ENCODE results near the gene RHOBTB3. TPM values are rescaled to one million over a fixed set of nuclear protein-coding genes. Genes with fewer than 3 reads are reported as not detected.

RHOBTB3 gene
- total RNA-seq, 2 experiments from 2014 or later = 0.06 to 0.61 TPM

GRCh38 chr5:95777441-95777840 lies 46.3 kb downstream of the RHOBTB3 start:
- ATAC-seq (ENCODE audit: low read depth) = no peak

DNA sequence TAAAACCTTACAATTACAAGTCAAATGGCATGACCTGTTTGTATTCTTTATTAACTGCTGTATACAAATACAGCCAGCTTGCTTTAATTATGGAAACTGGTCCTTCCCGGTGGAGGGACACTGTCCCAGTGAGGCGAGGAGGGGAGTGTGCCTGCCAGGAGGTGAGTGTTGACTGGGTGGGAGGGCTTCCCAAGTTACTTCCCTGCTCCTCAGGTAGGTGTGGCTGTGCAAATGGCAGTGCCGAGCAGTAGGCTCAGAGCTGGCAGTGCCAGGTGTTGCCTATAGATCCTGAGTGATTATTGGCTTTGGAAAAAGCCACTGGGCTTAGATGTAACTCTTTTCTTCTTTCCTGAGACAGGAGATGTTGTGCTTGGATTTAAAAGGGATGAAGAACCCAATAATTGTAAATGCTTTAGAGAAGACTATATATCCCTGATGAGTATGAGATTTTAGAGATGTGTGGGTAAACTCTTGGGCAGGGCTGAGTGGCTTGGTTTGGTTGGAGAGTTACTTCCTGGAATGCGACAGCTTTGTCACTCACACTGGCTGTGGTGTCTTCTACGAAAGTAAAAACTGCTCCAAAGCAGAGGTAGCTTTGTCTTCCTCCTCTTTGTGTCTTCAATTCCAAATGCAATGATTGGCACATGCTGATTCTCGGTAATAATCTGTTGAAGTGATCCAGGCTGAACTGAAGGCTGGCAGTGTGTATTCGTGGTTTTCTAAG lies 47.7 kb downstream of the RHOBTB3 start:
- Mint-ChIP-seq H3K4me3 (peak overlapping the region; percentile 29), H3K9me3 (no peaks in the 10 kb centered on the region), H3K27me3 (no peaks in the 10 kb centered on the region), H3K36me3 (no peaks in the 10 kb centered on the region), H3K4me1 (peaks cover 21% of the 10 kb centered on the region), H3K27ac (peak overlapping the region; percentile 59)
- DNase-seq = no peak
- ATAC-seq (ENCODE audit: low read depth) = peak; percentile 48
- POLR2A ChIA-PET = interaction anchor here (0.9 to 1.5 kb wide), 4 partner anchors 11 to 68 kb away, joined by 3 to 10 read pairs (median 4); partner anchors contain the start of gene RHOBTB3

More at GRCh38 chr5:95777441-95777840, 46.3 kb downstream of the RHOBTB3 start:
- no peaks in the 10 kb centered on the region for H3K9me3 Mint-ChIP-seq
- no peaks in the 10 kb centered on the region for H3K36me3 Mint-ChIP-seq
- POLR2A ChIA-PET = no interaction called here
- H3K27ac Mint-ChIP-seq = no peak overlapping the region
- no peak overlapping the region for H3K4me3 Mint-ChIP-seq
- H3K27me3 Mint-ChIP-seq = peaks cover 4% of the 10 kb centered on the region
- no peak for DNase-seq
- peaks cover 26% of the 10 kb centered on the region for H3K4me1 Mint-ChIP-seq

- H3K4me3 Mint-ChIP-seq = peak overlapping the region; percentile 29
- H3K27me3 Mint-ChIP-seq = no peaks in the 10 kb centered on the region
- ATAC-seq (ENCODE audit: low read depth) (no peak), DNase-seq (no peak)
- H3K4me1 Mint-ChIP-seq = peaks cover 21% of the 10 kb centered on the region
- POLR2A ChIA-PET = interaction anchor here (0.9 to 1.5 kb wide), 4 partner anchors 11 to 67 kb away, joined by 3 to 10 read pairs (median 4); partner anchors contain the start of gene RHOBTB3
- no peaks in the 10 kb centered on the region for H3K9me3 Mint-ChIP-seq
- H3K36me3 Mint-ChIP-seq = no peaks in the 10 kb centered on the region
- H3K27ac Mint-ChIP-seq = peak overlapping the region; percentile 59
Measured at GRCh38 chr5:95779611-95780010, 48.5 kb downstream of the RHOBTB3 start.

DNA sequence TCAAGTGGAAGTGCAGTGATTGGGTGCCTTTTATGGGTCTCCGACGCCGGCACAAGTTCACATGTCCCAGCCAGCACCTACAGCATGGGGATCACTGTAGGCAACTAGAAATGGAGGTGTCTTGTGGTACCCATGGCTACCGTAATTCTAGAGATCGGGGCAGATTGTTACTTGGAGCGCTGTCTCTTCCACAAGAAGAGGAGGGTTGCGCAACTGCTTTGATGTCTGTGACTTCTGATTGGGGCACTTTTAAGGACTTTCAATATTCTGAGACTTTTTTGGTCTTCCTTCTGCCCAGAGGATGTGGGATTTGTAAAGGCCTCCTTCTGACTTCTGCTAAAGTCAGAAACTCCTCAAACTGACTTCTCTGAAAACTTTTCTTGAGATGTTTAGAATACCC lies 49.5 kb downstream of the RHOBTB3 start:
- POLR2A ChIA-PET = interaction anchor here (1.2 to 2.1 kb wide), 4 partner anchors 29 to 62 kb away, joined by 5 to 14 read pairs (median 8); partner anchors contain the start of gene GLRX
- Mint-ChIP-seq H3K36me3 (no peaks in the 10 kb centered on the region), H3K9me3 (no peaks in the 10 kb centered on the region), H3K4me3 (no peak overlapping the region), H3K27ac (no peak overlapping the region), H3K27me3 (no peaks in the 10 kb centered on the region), H3K4me1 (peaks cover 22% of the 10 kb centered on the region)
- DNase-seq (no peak), ATAC-seq (ENCODE audit: low read depth) (no peak)

DNA sequence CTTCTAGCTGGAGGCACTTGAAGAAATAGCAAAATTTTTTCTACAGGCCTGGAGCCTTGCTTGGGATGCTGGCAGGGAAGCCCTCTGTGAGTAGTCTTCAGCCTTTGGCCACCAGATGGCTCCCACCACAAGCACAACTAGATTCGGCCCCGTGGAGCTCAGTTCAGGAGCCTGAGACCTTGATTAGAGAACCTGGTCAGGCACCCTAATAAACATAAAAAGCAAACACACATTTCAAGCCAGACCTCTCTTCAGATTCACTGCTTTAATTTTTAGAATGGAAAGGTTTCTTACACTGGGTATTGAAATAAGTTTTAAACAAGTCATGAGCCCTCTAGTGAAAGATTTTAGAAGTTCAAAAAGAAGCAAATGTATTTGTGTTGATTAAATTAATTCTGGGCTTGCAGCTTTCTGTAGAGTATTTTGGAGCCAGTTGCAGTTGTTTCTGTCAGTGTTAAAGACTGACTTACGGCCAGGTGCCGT lies 50.0 kb downstream of the RHOBTB3 start:
- Mint-ChIP-seq H3K4me1 (peaks cover 26% of the 10 kb centered on the region), H3K36me3 (no peaks in the 10 kb centered on the region), H3K27ac (peak overlapping the region; percentile 45), H3K4me3 (peak overlapping the region; percentile 48), H3K9me3 (no peaks in the 10 kb centered on the region), H3K27me3 (no peaks in the 10 kb centered on the region)
- peak; percentile 64 for DNase-seq
- POLR2A ChIA-PET = interaction anchor here (1.2 to 2.1 kb wide), 4 partner anchors 28 to 62 kb away, joined by 5 to 14 read pairs (median 8); partner anchors contain the start of gene GLRX
- ATAC-seq (ENCODE audit: low read depth) = peak; percentile 92

- H3K4me3 Mint-ChIP-seq = no peak overlapping the region
- H3K27me3 Mint-ChIP-seq = no peaks in the 10 kb centered on the region
- no peaks in the 10 kb centered on the region for H3K9me3 Mint-ChIP-seq
- H3K27ac Mint-ChIP-seq = no peak overlapping the region
- H3K4me1 Mint-ChIP-seq = peaks cover 28% of the 10 kb centered on the region
- H3K36me3 Mint-ChIP-seq = no peaks in the 10 kb centered on the region
- POLR2A ChIA-PET = interaction anchor here (1.8 to 2.1 kb wide), 2 partner anchors 27 to 39 kb away, joined by 7 to 10 read pairs; partner anchors contain the start of gene GLRX
- no peak for DNase-seq
- ATAC-seq (ENCODE audit: low read depth) = no peak
Measured at GRCh38 chr5:95782181-95782580, 51.0 kb downstream of the RHOBTB3 start.

GRCh38 chr5:95783661-95784060 lies 52.5 kb downstream of the RHOBTB3 start:
- Mint-ChIP-seq H3K36me3 (no peaks in the 10 kb centered on the region), H3K27me3 (no peaks in the 10 kb centered on the region), H3K27ac (no peak overlapping the region), H3K4me3 (no peak overlapping the region), H3K4me1 (peaks cover 27% of the 10 kb centered on the region), H3K9me3 (no peaks in the 10 kb centered on the region)
- no peak for DNase-seq
- no peak for ATAC-seq (ENCODE audit: low read depth)
- POLR2A ChIA-PET = no interaction called here

GRCh38 chr5:95784514-95785302 lies 53.6 kb downstream of the RHOBTB3 start:
- POLR2A ChIA-PET = no interaction called here
- Mint-ChIP-seq H3K9me3 (no peaks in the 10 kb centered on the region), H3K27me3 (no peaks in the 10 kb centered on the region)

DNA sequence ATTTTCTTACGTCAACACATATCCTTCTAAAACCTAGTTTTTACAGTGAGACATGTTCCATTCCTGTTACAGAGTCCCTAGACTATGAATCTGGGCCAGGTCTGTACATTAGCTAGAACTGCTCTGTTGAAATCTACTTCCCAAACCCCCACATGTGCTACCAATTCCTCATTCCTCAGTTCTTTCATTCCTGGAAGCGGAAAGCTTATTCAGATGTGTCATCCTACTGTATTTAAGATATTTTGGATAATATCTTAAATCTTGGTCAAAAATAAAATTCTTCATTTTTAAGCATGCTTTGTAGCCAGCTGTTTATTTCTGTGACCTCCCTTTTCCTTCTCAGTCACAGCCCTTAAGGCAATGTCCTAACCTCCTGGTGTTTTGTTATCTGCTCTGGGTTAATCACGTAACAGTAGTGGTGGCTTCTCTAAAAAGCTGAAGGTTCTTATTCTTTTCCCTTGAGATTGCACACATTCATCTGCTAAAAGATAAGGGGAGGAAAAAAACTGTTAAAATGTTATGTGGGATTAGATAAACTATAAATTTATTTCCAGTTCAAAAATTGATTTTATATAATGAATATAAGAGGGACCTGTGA lies 55.8 kb downstream of the RHOBTB3 start:
- ATAC-seq (ENCODE audit: low read depth) (no peak), DNase-seq (no peak)
- Mint-ChIP-seq H3K27ac (no peak overlapping the region), H3K9me3 (no peaks in the 10 kb centered on the region), H3K4me3 (no peak overlapping the region), H3K27me3 (peaks cover 1% of the 10 kb centered on the region), H3K36me3 (no peaks in the 10 kb centered on the region), H3K4me1 (peaks cover 7% of the 10 kb centered on the region)
- POLR2A ChIA-PET = no interaction called here

More at GRCh38 chr5:95784514-95785302, 53.6 kb downstream of the RHOBTB3 start:
- H3K4me3 Mint-ChIP-seq = no peak overlapping the region
- H3K4me1 Mint-ChIP-seq = peaks cover 16% of the 10 kb centered on the region
- no peaks in the 10 kb centered on the region for H3K36me3 Mint-ChIP-seq
- ATAC-seq (ENCODE audit: low read depth) = no peak
- DNase-seq = no peak
- H3K27ac Mint-ChIP-seq = no peak overlapping the region

- peaks cover 7% of the 10 kb centered on the region for H3K4me1 Mint-ChIP-seq
- H3K9me3 Mint-ChIP-seq = no peaks in the 10 kb centered on the region
- H3K27ac Mint-ChIP-seq = no peak overlapping the region
- no peak for DNase-seq
- H3K27me3 Mint-ChIP-seq = peaks cover 1% of the 10 kb centered on the region
- no peak overlapping the region for H3K4me3 Mint-ChIP-seq
- POLR2A ChIA-PET = interaction anchor here (1.7 kb wide), 1 partner anchor 46 kb away, joined by 3 read pairs; no protein-coding TSS in a partner anchor
- no peaks in the 10 kb centered on the region for H3K36me3 Mint-ChIP-seq
- ATAC-seq (ENCODE audit: low read depth) = no peak
Measured at GRCh38 chr5:95788493-95788892, 57.4 kb downstream of the RHOBTB3 start.

- POLR2A ChIA-PET = no interaction called here
- peaks cover 1% of the 10 kb centered on the region for H3K27me3 Mint-ChIP-seq
- DNase-seq (no peak), ATAC-seq (ENCODE audit: low read depth) (no peak)
- no peak overlapping the region for H3K4me3 Mint-ChIP-seq
- no peak overlapping the region for H3K27ac Mint-ChIP-seq
- H3K9me3 Mint-ChIP-seq = no peaks in the 10 kb centered on the region
- H3K4me1 Mint-ChIP-seq = no peaks in the 10 kb centered on the region
- no peaks in the 10 kb centered on the region for H3K36me3 Mint-ChIP-seq
Measured at GRCh38 chr5:95791751-95792150, 60.6 kb downstream of the RHOBTB3 start.

DNA sequence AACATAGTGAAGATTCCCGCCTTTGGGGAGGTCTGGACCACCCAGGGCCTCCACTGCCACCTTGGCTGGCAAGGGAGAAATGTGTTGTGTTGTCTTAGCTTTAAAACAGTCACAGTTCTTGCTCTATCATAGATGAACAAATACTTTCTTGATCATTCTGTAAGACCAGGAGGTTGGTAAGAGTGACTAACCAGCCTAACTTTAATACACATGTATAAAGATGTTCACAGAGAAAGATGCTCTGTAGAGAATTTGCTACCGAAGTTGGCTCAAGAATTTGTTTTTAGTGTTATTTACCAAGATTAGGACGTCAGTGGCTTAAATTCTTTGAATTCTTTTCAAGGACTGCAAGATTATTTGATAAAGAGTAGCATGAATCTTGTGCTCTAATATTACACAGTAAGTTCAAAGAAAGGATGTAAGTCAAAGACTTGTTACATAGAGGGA lies 63.0 kb downstream of the RHOBTB3 start:
- Mint-ChIP-seq H3K4me1 (peaks cover 6% of the 10 kb centered on the region), H3K9me3 (no peaks in the 10 kb centered on the region), H3K36me3 (peaks cover 5% of the 10 kb centered on the region), H3K4me3 (no peak overlapping the region), H3K27me3 (peaks cover 1% of the 10 kb centered on the region), H3K27ac (no peak overlapping the region)
- POLR2A ChIA-PET = no interaction called here
- ATAC-seq (ENCODE audit: low read depth) (no peak), DNase-seq (no peak)

- H3K4me1 Mint-ChIP-seq = peaks cover 9% of the 10 kb centered on the region
- ATAC-seq (ENCODE audit: low read depth) (no peak), DNase-seq (no peak)
- H3K27ac Mint-ChIP-seq = no peak overlapping the region
- no peak overlapping the region for H3K4me3 Mint-ChIP-seq
- POLR2A ChIA-PET = no interaction called here
- H3K27me3 Mint-ChIP-seq = no peaks in the 10 kb centered on the region
- peaks cover 9% of the 10 kb centered on the region for H3K36me3 Mint-ChIP-seq
- H3K9me3 Mint-ChIP-seq = no peaks in the 10 kb centered on the region
Measured at GRCh38 chr5:95797301-95797700, 66.2 kb downstream of the RHOBTB3 start.
